ENCODE results near the gene LAYN. TPM values are rescaled to one million over a fixed set of nuclear protein-coding genes. Genes with fewer than 3 reads are reported as not detected.

LAYN gene
- total and polyA plus RNA-seq, 2 donors (not counting 3 experiments of a cell fraction or from before 2014, with no cell fraction given): 0.92 to 2.2 TPM

DNA sequence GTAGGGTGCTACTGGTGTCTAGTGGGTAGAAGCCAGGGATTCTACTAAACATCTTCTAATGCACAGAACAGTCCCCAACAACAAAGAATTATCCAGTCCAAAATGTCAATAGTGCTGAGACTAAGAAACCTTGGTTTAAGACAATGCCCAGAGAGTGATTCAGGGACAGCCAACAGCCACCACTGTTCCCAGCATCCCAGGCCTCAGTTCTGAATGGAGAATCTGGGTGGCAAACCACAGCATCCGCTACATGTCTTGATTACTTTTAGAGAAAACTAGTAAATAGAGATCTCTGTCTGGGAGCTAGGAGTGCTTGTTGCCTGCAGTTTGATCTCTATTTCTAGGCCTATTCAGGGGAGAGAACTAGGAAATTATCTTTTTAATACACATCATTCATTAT, 40.8 kb downstream of the LAYN start:
- H4K20me1 ChIP-seq (replicated peaks; ENCODE audit: control insufficient read depth, extremely low read depth, insufficient read depth, low read length): no peaks in the 10 kb centered on the region
- POLR2A ChIA-PET: no interaction called here
- dilution Hi-C loops (cut with MboI; ENCODE audit: extremely low pct_ligation_motif_present, low sequenced_read_pairs): no loop called here
- no peak overlapping the region for H3K9ac ChIP-seq (replicated peaks; ENCODE audit: extremely low read depth, insufficient read depth, low read length)
- CTCF ChIA-PET: no interaction called here
- H3K4me1 ChIP-seq (ENCODE audit: control insufficient read depth, extremely low read depth, insufficient read depth, low read length): peaks cover 8% of the 10 kb centered on the region
- intact Hi-C loops (cut with micrococcal nuclease): no loop called here
- DNase-seq (ENCODE audit: low read depth, low spot score) (no peak), FAIRE-seq (no peak)
- H3K9me3 ChIP-seq (replicated peaks; ENCODE audit: control insufficient read depth, insufficient read depth, low read length): no peaks in the 10 kb centered on the region
- no peaks in the 10 kb centered on the region for H3K79me2 ChIP-seq (ENCODE audit: control insufficient read depth, insufficient read depth, low read length)
- no TSS peak for BruUV-seq (replicated peaks)
- no peak overlapping the region for H3K4me3 ChIP-seq (replicated peaks in 1 of 3; ENCODE audit: insufficient read depth in 1 of 3, low read depth in 1 of 3, low read length in 3 of 3)
- H3K9me1 ChIP-seq (replicated peaks; ENCODE audit: control insufficient read depth, extremely low read depth, insufficient read depth, low read length): no peaks in the 10 kb centered on the region
- no peaks in the 10 kb centered on the region for H3K27me3 ChIP-seq (ENCODE audit: control insufficient read depth in 2 of 2, insufficient read depth in 2 of 2, low read length in 2 of 2)
- H3K36me3 ChIP-seq (ENCODE audit: control insufficient read depth in 2 of 2, extremely low read depth in 1 of 2, insufficient read depth in 2 of 2, low read length in 2 of 2): no peaks in the 10 kb centered on the region
- H2AFZ ChIP-seq (ENCODE audit: low read depth, low read length): no peak overlapping the region
- H3K27ac ChIP-seq (ENCODE audit: insufficient read depth, low read depth, low read length): no peak overlapping the region
- no peak for TF ChIP-seq EZH2 (IDR thresholded peaks at IDR 0.05; ENCODE audit: borderline replicate concordance, low read depth, low read length, severe bottlenecking)
- no peak for TF ChIP-seq POLR2AphosphoS5 (IDR thresholded peaks at IDR 0.05; ENCODE audit: insufficient read depth, low read depth, low read length)
- H3K4me2 ChIP-seq (ENCODE audit: insufficient read depth, low read length): no peak overlapping the region

DNA sequence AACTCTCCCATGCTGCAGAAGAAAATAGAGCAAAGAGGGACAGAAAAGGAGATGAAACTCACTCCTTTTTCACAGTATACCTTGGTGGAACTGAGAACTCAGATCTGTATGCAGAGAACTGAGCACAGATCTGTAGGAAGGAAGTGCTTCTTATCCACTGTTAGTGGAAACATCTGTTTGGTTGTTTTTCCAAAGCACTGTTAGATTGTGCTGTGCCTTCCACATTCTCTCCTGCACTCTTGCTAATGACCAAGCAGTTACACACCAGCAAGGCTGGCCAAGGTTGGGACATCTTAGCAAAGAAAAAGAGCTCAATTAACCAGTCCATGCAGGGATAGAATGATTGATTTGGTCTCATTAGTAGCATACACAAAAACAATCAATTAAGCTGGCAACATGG, 41.6 kb downstream of the LAYN start:
- H3K79me2 ChIP-seq (ENCODE audit: control insufficient read depth, insufficient read depth, low read length): no peaks in the 10 kb centered on the region
- intact Hi-C loops (cut with micrococcal nuclease): no loop called here
- no peaks in the 10 kb centered on the region for H3K27me3 ChIP-seq (ENCODE audit: control insufficient read depth in 2 of 2, insufficient read depth in 2 of 2, low read length in 2 of 2)
- H3K4me3 ChIP-seq (replicated peaks in 1 of 3; ENCODE audit: insufficient read depth in 1 of 3, low read depth in 1 of 3, low read length in 3 of 3): no peak overlapping the region
- H3K9me3 ChIP-seq (replicated peaks; ENCODE audit: control insufficient read depth, insufficient read depth, low read length): no peaks in the 10 kb centered on the region
- TF ChIP-seq GATA2 (IDR thresholded peaks at IDR 0.05; ENCODE audit: insufficient read depth, insufficient read length, low read depth, low read length): no peak
- TF ChIP-seq, protein P1, sequence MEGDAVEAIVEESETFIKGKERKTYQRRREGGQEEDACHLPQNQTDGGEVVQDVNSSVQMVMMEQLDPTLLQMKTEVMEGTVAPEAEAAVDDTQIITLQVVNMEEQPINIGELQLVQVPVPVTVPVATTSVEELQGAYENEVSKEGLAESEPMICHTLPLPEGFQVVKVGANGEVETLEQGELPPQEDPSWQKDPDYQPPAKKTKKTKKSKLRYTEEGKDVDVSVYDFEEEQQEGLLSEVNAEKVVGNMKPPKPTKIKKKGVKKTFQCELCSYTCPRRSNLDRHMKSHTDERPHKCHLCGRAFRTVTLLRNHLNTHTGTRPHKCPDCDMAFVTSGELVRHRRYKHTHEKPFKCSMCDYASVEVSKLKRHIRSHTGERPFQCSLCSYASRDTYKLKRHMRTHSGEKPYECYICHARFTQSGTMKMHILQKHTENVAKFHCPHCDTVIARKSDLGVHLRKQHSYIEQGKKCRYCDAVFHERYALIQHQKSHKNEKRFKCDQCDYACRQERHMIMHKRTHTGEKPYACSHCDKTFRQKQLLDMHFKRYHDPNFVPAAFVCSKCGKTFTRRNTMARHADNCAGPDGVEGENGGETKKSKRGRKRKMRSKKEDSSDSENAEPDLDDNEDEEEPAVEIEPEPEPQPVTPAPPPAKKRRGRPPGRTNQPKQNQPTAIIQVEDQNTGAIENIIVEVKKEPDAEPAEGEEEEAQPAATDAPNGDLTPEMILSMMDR (IDR thresholded peaks at IDR 0.05; ENCODE audit: extremely low read depth in 1 of 2, insufficient read depth in 1 of 2, low read depth in 1 of 2, low read length in 2 of 2): no peak
- no peak for TF ChIP-seq FOS (IDR thresholded peaks at IDR 0.05; ENCODE audit: borderline replicate concordance, insufficient read depth, low read length)
- TF ChIP-seq, protein P2, sequence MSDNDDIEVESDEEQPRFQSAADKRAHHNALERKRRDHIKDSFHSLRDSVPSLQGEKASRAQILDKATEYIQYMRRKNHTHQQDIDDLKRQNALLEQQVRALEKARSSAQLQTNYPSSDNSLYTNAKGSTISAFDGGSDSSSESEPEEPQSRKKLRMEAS (IDR thresholded peaks at IDR 0.05; ENCODE audit: insufficient read depth, insufficient read length): no peak
- no peak for TF ChIP-seq EZH2 (IDR thresholded peaks at IDR 0.05; ENCODE audit: borderline replicate concordance, low read depth, low read length, severe bottlenecking)
- TF ChIP-seq MYC (IDR thresholded peaks at IDR 0.05; ENCODE audit: low read depth, low read length): no peak
- no peak for TF ChIP-seq POLR2AphosphoS5 (IDR thresholded peaks at IDR 0.05; ENCODE audit: insufficient read depth, low read depth, low read length)
- no peak for TF ChIP-seq JUN (IDR thresholded peaks at IDR 0.05; ENCODE audit: borderline replicate concordance, insufficient read depth, insufficient read length, low read depth)
- TF ChIP-seq POLR2A (IDR thresholded peaks at IDR 0.05; ENCODE audit: low read depth, low read length): no peak
- no TSS peak for BruUV-seq (replicated peaks)
- no peak overlapping the region for H3K4me2 ChIP-seq (ENCODE audit: insufficient read depth, low read length)
- dilution Hi-C loops (cut with MboI; ENCODE audit: extremely low pct_ligation_motif_present, low sequenced_read_pairs): no loop called here
- FAIRE-seq: peak; percentile 60
- H3K27ac ChIP-seq (ENCODE audit: insufficient read depth, low read depth, low read length): no peak overlapping the region
- H3K9ac ChIP-seq (replicated peaks; ENCODE audit: extremely low read depth, insufficient read depth, low read length): no peak overlapping the region
- no peaks in the 10 kb centered on the region for H3K9me1 ChIP-seq (replicated peaks; ENCODE audit: control insufficient read depth, extremely low read depth, insufficient read depth, low read length)
- ChIA-PET CTCF (interaction anchor here (1.1 kb wide), 1 partner anchor 195 kb away, joined by 6 read pairs; no protein-coding TSS in a partner anchor), POLR2A (interaction anchor here (0.6 kb wide), 1 partner anchor 355 kb away, joined by 10 read pairs; the partner anchor contains the start of gene DIXDC1)
- no peaks in the 10 kb centered on the region for H4K20me1 ChIP-seq (replicated peaks; ENCODE audit: control insufficient read depth, extremely low read depth, insufficient read depth, low read length)
- no peaks in the 10 kb centered on the region for H3K36me3 ChIP-seq (ENCODE audit: control insufficient read depth in 2 of 2, extremely low read depth in 1 of 2, insufficient read depth in 2 of 2, low read length in 2 of 2)
- peak; percentile 77 for DNase-seq (ENCODE audit: low read depth, low spot score)
- peaks cover 8% of the 10 kb centered on the region for H3K4me1 ChIP-seq (ENCODE audit: control insufficient read depth, extremely low read depth, insufficient read depth, low read length)
- no peak overlapping the region for H2AFZ ChIP-seq (ENCODE audit: low read depth, low read length)
